Measurements from ENCODE around the gene IQCB1.
"Not testable (repeated sequence)": the region's sequence is repeated elsewhere in the genome, so short reads cannot be mapped to it uniquely, and the experiment has no call there.

Gene IQCB1

GRCh38 chr3:121750087-121750415 is 84.8 kb downstream of the IQCB1 start:
- DNase-seq (ENCODE audit: low read depth): no peak
- no peak for TF ChIP-seq CTCF (conservative IDR thresholded peaks at IDR 0.05; ENCODE audit: control insufficient read depth, insufficient read depth, low read depth, low read length)
- peak overlapping the region; percentile 95 for H3K4me3 ChIP-seq (ENCODE audit: control insufficient read depth, low read depth, low read length)

GRCh38 chr3:121749276-121750086 is 85.4 kb downstream of the IQCB1 start, which contains the start of gene GOLGB1:
TSS of gene GOLGB1 (minus strand) at chr3:121749741. CDS start at chr3:121730971, 18,770 bp downstream.
- no peak for TF ChIP-seq CTCF (conservative IDR thresholded peaks at IDR 0.05; ENCODE audit: control insufficient read depth, insufficient read depth, low read depth, low read length)
- H3K4me3 ChIP-seq (ENCODE audit: control insufficient read depth, low read depth, low read length): peak within 1 kb of the TSS; percentile 95
- DNase-seq (ENCODE audit: low read depth): peak; percentile 100

GRCh38 chr3:121748680-121749275 is 86.1 kb downstream of the IQCB1 start:
- H3K4me3 ChIP-seq (ENCODE audit: control insufficient read depth, low read depth, low read length): peak overlapping the region; percentile 95
- DNase-seq (ENCODE audit: low read depth): peak; percentile 64
- no peak for TF ChIP-seq CTCF (conservative IDR thresholded peaks at IDR 0.05; ENCODE audit: control insufficient read depth, insufficient read depth, low read depth, low read length)

GRCh38 chr3:121747976-121748375 is 86.9 kb downstream of the IQCB1 start:
- no peak for TF ChIP-seq CTCF (conservative IDR thresholded peaks at IDR 0.05; ENCODE audit: control insufficient read depth, insufficient read depth, low read depth, low read length)
- peak overlapping the region; percentile 95 for H3K4me3 ChIP-seq (ENCODE audit: control insufficient read depth, low read depth, low read length)
- no peak for DNase-seq (ENCODE audit: low read depth)

GRCh38 chr3:121743106-121743505 is 91.8 kb downstream of the IQCB1 start:
- DNase-seq (ENCODE audit: low read depth); H3K4me3 ChIP-seq (ENCODE audit: control insufficient read depth, low read depth, low read length): not testable (repeated sequence)

GRCh38 chr3:121740896-121741295 is 94.0 kb downstream of the IQCB1 start:
- no peak for DNase-seq (ENCODE audit: low read depth)
- H3K4me3 ChIP-seq (ENCODE audit: control insufficient read depth, low read depth, low read length): no peak overlapping the region
- no peak for TF ChIP-seq CTCF (conservative IDR thresholded peaks at IDR 0.05; ENCODE audit: control insufficient read depth, insufficient read depth, low read depth, low read length)

GRCh38 chr3:121739902-121740301 is 95.0 kb downstream of the IQCB1 start:
- no peak for DNase-seq (ENCODE audit: low read depth)
- no peak overlapping the region for H3K4me3 ChIP-seq (ENCODE audit: control insufficient read depth, low read depth, low read length)
- no peak for TF ChIP-seq CTCF (conservative IDR thresholded peaks at IDR 0.05; ENCODE audit: control insufficient read depth, insufficient read depth, low read depth, low read length)
